HCT116 (cell line): ENCODE data around the gene XRN2. TPM values are rescaled to one million over a fixed set of nuclear protein-coding genes. Genes with fewer than 3 reads are reported as not detected.

ENCODE experiments used
- ATAC-seq: fragments of 200-7000 bp; cut with Tn5 transposase; 2 replicates; pipeline ENCODE4 v1.9.1; 2020; ENCODE audit warnings: mild to moderate bottlenecking, moderate library complexity
- BruUV-seq: library from RNA; stranded (reverse); fragments of 400-500 nt; replicated peaks from 2 replicates; lab custom pipeline; 2021; lab: Mats Ljungman, UMichigan
- CTCF ChIA-PET: fragments of 300-600 bp; sonication (Branson Sonifier 250); formaldehyde crosslinking; loops from one replicate; lab custom pipeline; 2021; ENCODE audit warnings: antibody characterized with exemption; lab: Charles Lee
- POLR2A ChIA-PET: fragments of 300-600, 350-600 bp; sonication (Branson Sonifier 250); formaldehyde crosslinking; loops from one replicate; lab custom pipeline; 2021; ENCODE audit warnings: antibody characterized with exemption; lab: Charles Lee
- RAD21 ChIA-PET, 2 experiments: fragments of 300-600 bp; sonication (Branson Sonifier 250); formaldehyde crosslinking; loops; one replicate each; lab custom pipeline; 2023; ENCODE audit warnings: low total read pairs in 2 of 2; ENCODE audit not compliant: uncharacterized antibody in 2 of 2, unreplicated experiment in 2 of 2, low non-redundant PET in 1 of 2; lab: Charles Lee
- DNase-seq: peaks from one replicate; pipeline ENCODE4 v3.0.0-alpha.2; 2010; ENCODE audit warnings: low read depth, low spot score
- H2AFZ ChIP-seq: fragments of 200-600 bp; shearing (Covaris generic), sonication (generic); 2 replicates; pipeline ENCODE4 v1.6.1; 2017; ENCODE audit warnings: low read depth, mixed run types, mixed read lengths, antibody characterized with exemption, low read length; ENCODE audit not compliant: poor library complexity, severe bottlenecking
- H3K27ac ChIP-seq: 2 replicates; pipeline ENCODE4 v1.5.1; 2012; ENCODE audit warnings: low read depth, low read length
- H3K27me3 ChIP-seq: fragments of 200-600 bp; sonication (generic); 2 replicates; pipeline ENCODE4 v1.6.1; 2016; ENCODE audit warnings: mixed run types, low read length, mixed read lengths; ENCODE audit not compliant: insufficient read depth
- H3K36me3 ChIP-seq, 2 experiments: fragments of 200-500 bp in 1 of 2; fragments of 200-600 bp in 1 of 2; sonication (Bioruptor generic) in 1 of 2; sonication (generic) in 1 of 2; 2 replicates each; pipeline versions ENCODE4 v1.5.1 to v1.6.1; 2014 to 2016; ENCODE audit warnings: low read length in 2 of 2, inconsistent platforms in 1 of 2, mixed read lengths in 1 of 2, mixed run types in 1 of 2; ENCODE audit not compliant: insufficient read depth in 2 of 2, control insufficient read depth in 1 of 2
- H3K4me1 ChIP-seq, 2 experiments: fragments of 200-600 bp in 1 of 2; sonication (generic) in 1 of 2; 2 replicates each; pipeline versions ENCODE4 v1.5.1 to v1.6.1; 2012 to 2017; ENCODE audit warnings: low read length in 2 of 2, inconsistent platforms in 1 of 2, mild to moderate bottlenecking in 1 of 2, mixed read lengths in 1 of 2, mixed run types in 1 of 2, moderate library complexity in 1 of 2; ENCODE audit not compliant: insufficient read depth in 2 of 2, control insufficient read depth in 1 of 2
- H3K4me2 ChIP-seq: fragments of 200-600 bp; sonication (generic); 2 replicates; pipeline ENCODE4 v1.6.1; 2017; ENCODE audit warnings: mixed run types, low read length, mixed read lengths
- H3K4me3 ChIP-seq, 2 experiments: fragments of 200-600 bp in 1 of 2; sonication (generic) in 1 of 2; replicated peaks in 1 of 2; 2 replicates each; pipeline ENCODE4 v1.5.1; 2011 to 2016; ENCODE audit warnings: low read length in 2 of 2, control low read depth in 1 of 2, low read depth in 1 of 2, mild to moderate bottlenecking in 1 of 2, mixed read lengths in 1 of 2, mixed run types in 1 of 2
- H3K79me2 ChIP-seq: fragments of 200-600 bp; sonication (generic); 2 replicates; pipeline ENCODE4 v1.6.1; 2017; ENCODE audit warnings: mild to moderate bottlenecking, mixed run types, low read length, moderate library complexity, mixed read lengths; ENCODE audit not compliant: insufficient read depth
- H3K9ac ChIP-seq: fragments of 200-600 bp; sonication (generic); 2 replicates; pipeline ENCODE4 v1.6.1; 2016; ENCODE audit warnings: low read length, mixed read lengths
- H3K9me2 ChIP-seq: fragments of 200-600 bp; sonication (generic), shearing (Covaris generic); 2 replicates; pipeline ENCODE4 v1.6.1; 2017; ENCODE audit warnings: mixed run types, mild to moderate bottlenecking, moderate library complexity; ENCODE audit not compliant: insufficient read depth
- H3K9me3 ChIP-seq, 2 experiments: fragments of 200-500 bp in 1 of 2; fragments of 200-600 bp in 1 of 2; sonication (Bioruptor generic) in 1 of 2; sonication (generic) in 1 of 2; 2 replicates each; pipeline ENCODE4 v1.6.1; 2014 to 2017; ENCODE audit warnings: low read length in 2 of 2, mixed read lengths in 2 of 2, inconsistent platforms in 1 of 2, low read depth in 1 of 2, mild to moderate bottlenecking in 1 of 2, mixed run types in 1 of 2, moderate library complexity in 1 of 2; ENCODE audit not compliant: control insufficient read depth in 1 of 2, insufficient read depth in 1 of 2
- H4K20me1 ChIP-seq: fragments of 200-600 bp; sonication (generic), shearing (Covaris generic); 2 replicates; pipeline ENCODE4 v1.6.1; 2017; ENCODE audit warnings: mixed run types, mild to moderate bottlenecking, moderate library complexity; ENCODE audit not compliant: insufficient read depth
- ELF1 ChIP-seq: IDR thresholded peaks from 2 replicates; pipeline ENCODE4 v1.6.1; 2012; ENCODE audit warnings: low read depth, borderline replicate concordance
- EZH2phosphoT487 ChIP-seq: fragments of 200-600 bp; IDR thresholded peaks from 2 replicates; pipeline ENCODE4 v1.6.1; 2018; ENCODE audit warnings: antibody characterized with exemption, borderline replicate concordance
- FOSL1 ChIP-seq: IDR thresholded peaks from 2 replicates; pipeline ENCODE4 v1.6.1; 2012; ENCODE audit warnings: low read depth
- JUND ChIP-seq: IDR thresholded peaks from 2 replicates; pipeline ENCODE4 v1.6.1; 2012
- POLR2A ChIP-seq: IDR thresholded peaks from 2 replicates; pipeline ENCODE4 v1.7.0; 2011; ENCODE audit warnings: borderline replicate concordance; ENCODE audit not compliant: insufficient read depth, insufficient read length; ENCODE audit errors: extremely low read depth
- POLR2AphosphoS5 ChIP-seq: IDR thresholded peaks from 2 replicates; pipeline ENCODE4 v1.6.1; 2011; ENCODE audit warnings: mild to moderate bottlenecking, low read depth, low read length, moderate library complexity
- SIN3A ChIP-seq: IDR thresholded peaks from 2 replicates; pipeline ENCODE4 v1.6.1; 2012; ENCODE audit warnings: low read depth
- SP1 ChIP-seq: IDR thresholded peaks from 2 replicates; pipeline ENCODE4 v1.6.1; 2012; ENCODE audit warnings: low read depth
- SRF ChIP-seq: IDR thresholded peaks from 2 replicates; pipeline ENCODE4 v1.6.1; 2012; ENCODE audit warnings: low read depth
- TCF7L2 ChIP-seq: IDR thresholded peaks from 2 replicates; pipeline ENCODE4 v1.7.0; 2011; ENCODE audit warnings: borderline replicate concordance, inconsistent platforms; ENCODE audit not compliant: insufficient read depth, insufficient read length; ENCODE audit errors: extremely low read depth
- YY1 ChIP-seq: IDR thresholded peaks from 2 replicates; pipeline ENCODE4 v1.6.1; 2011; ENCODE audit warnings: low read length, low read depth, moderate library complexity, mild to moderate bottlenecking; ENCODE audit not compliant: insufficient replicate concordance; ENCODE audit errors: extremely low read depth
- ZNF274 ChIP-seq: fragments of 200-500 bp; sonication (Bioruptor generic); IDR thresholded peaks from 2 replicates; pipeline ENCODE4 v1.6.1; 2014; ENCODE audit warnings: mild to moderate bottlenecking, low read depth, low read length, inconsistent platforms
- intact Hi-C: fragments of 100-400 bp; cut with micrococcal nuclease; formaldehyde crosslinking; loops from 2 replicates; pipeline ENCODE4 v1.10.0; 2022
- total RNA-seq: library from RNA; stranded (reverse); gene quantifications from one replicate; pipeline ENCODE4 v1.2.1, GENCODE V29; 2021; ENCODE audit not compliant: unreplicated experiment
- TF ChIP-seq, protein P1 (sequence below): IDR thresholded peaks from 2 replicates; pipeline ENCODE4 v1.6.1; 2012
- TF ChIP-seq, protein P2 (sequence below): IDR thresholded peaks from 2 replicates; pipeline ENCODE4 v1.6.1; 2012
- TF ChIP-seq, protein P3 (sequence below): IDR thresholded peaks from 2 replicates; pipeline ENCODE4 v1.6.1; 2011; ENCODE audit warnings: mild to moderate bottlenecking, low read length, moderate library complexity; ENCODE audit not compliant: insufficient replicate concordance; ENCODE audit errors: extremely low read depth
- TF ChIP-seq, protein P4 (sequence below), 3 experiments: fragments of 200-600 bp in 1 of 3; sonication (generic) in 1 of 3; IDR thresholded peaks in 2 of 3; conservative IDR thresholded peaks in 1 of 3; 2 replicates each; pipeline ENCODE4 v1.5.1; 2012 to 2017; ENCODE audit warnings: low read depth in 2 of 3, low read length in 2 of 3, antibody characterized with exemption in 1 of 3, borderline replicate concordance in 1 of 3, control low read depth in 1 of 3, mild to moderate bottlenecking in 1 of 3, mixed read lengths in 1 of 3, mixed run types in 1 of 3, moderate library complexity in 1 of 3; ENCODE audit not compliant: insufficient read depth in 1 of 3

Gene XRN2
- total RNA-seq, 1 experiment from 2014 or later: 101 TPM

DNA sequence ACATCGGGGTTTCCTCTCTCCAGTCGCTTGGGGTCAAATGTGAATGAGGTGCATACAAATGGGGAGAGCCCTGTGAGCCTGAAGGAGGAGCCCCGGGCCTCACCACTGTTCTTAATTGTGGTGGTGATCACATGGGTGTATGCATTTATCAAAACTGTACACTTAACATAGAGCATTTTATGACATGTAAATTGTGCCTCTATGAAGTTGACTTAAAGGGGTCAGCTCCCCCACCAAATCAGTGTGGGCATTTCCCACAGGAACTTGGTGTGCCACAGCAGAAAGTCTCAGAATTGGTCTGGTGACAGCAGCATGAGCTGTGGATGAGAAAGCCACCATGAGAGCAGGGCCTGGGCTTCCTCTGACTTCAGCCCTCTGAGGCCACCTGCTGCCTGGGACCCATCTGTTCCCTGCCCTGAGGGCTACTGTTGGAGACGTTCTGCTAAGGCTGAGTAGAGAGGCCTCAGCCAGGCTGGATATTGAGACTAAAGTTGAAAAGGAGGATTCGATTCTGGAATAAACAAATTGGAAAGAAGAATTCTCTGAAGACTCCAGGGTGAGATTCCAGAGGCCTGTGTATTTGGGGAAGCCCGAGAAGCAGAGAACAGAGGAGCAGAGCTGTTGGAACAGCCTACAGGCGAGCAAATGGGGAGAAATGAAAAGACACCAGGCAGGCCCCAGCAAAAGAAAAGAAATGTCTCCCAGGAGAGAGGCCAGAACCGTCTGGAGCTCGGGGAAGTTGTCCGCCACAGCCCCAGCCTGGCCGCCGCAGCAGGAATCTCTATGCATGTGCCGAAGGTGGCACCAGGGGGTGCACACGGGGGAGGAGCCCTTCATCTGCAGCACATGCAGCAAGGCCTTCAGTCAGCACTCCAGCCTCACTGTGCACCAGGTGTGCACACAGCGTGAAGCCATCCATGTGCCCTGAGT is 37.6 kb upstream of the XRN2 start:
- CTCF ChIA-PET: interaction anchor here (1.0 kb wide), 1 partner anchor 30 kb away, joined by 3 read pairs; no protein-coding TSS in a partner anchor

More for the DNA sequence above, 37.6 kb upstream of the XRN2 start:
- BruUV-seq: no TSS peak
- no peak overlapping the region for H3K9ac ChIP-seq
- H3K36me3 ChIP-seq: no peaks in the 10 kb centered on the region
- H3K79me2 ChIP-seq: no peaks in the 10 kb centered on the region
- TF ChIP-seq SRF: no peak
- TF ChIP-seq, protein P1, sequence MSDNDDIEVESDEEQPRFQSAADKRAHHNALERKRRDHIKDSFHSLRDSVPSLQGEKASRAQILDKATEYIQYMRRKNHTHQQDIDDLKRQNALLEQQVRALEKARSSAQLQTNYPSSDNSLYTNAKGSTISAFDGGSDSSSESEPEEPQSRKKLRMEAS: no peak
- TF ChIP-seq SP1: no peak
- TF ChIP-seq EZH2phosphoT487: no peak
- TF ChIP-seq, protein P2, sequence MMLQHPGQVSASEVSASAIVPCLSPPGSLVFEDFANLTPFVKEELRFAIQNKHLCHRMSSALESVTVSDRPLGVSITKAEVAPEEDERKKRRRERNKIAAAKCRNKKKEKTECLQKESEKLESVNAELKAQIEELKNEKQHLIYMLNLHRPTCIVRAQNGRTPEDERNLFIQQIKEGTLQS: no peak
- no peak for TF ChIP-seq POLR2A
- TF ChIP-seq POLR2AphosphoS5: no peak
- TF ChIP-seq FOSL1: no peak
- no peak for TF ChIP-seq TCF7L2
- TF ChIP-seq, protein P3, sequence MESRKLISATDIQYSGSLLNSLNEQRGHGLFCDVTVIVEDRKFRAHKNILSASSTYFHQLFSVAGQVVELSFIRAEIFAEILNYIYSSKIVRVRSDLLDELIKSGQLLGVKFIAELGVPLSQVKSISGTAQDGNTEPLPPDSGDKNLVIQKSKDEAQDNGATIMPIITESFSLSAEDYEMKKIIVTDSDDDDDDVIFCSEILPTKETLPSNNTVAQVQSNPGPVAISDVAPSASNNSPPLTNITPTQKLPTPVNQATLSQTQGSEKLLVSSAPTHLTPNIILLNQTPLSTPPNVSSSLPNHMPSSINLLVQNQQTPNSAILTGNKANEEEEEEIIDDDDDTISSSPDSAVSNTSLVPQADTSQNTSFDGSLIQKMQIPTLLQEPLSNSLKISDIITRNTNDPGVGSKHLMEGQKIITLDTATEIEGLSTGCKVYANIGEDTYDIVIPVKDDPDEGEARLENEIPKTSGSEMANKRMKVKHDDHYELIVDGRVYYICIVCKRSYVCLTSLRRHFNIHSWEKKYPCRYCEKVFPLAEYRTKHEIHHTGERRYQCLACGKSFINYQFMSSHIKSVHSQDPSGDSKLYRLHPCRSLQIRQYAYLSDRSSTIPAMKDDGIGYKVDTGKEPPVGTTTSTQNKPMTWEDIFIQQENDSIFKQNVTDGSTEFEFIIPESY: no peak
- no peak for TF ChIP-seq ELF1
- no peak for TF ChIP-seq ZNF274
- TF ChIP-seq, protein P4, sequence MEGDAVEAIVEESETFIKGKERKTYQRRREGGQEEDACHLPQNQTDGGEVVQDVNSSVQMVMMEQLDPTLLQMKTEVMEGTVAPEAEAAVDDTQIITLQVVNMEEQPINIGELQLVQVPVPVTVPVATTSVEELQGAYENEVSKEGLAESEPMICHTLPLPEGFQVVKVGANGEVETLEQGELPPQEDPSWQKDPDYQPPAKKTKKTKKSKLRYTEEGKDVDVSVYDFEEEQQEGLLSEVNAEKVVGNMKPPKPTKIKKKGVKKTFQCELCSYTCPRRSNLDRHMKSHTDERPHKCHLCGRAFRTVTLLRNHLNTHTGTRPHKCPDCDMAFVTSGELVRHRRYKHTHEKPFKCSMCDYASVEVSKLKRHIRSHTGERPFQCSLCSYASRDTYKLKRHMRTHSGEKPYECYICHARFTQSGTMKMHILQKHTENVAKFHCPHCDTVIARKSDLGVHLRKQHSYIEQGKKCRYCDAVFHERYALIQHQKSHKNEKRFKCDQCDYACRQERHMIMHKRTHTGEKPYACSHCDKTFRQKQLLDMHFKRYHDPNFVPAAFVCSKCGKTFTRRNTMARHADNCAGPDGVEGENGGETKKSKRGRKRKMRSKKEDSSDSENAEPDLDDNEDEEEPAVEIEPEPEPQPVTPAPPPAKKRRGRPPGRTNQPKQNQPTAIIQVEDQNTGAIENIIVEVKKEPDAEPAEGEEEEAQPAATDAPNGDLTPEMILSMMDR (IDR thresholded peaks at IDR 0.05 in 2 of 3, conservative IDR thresholded peaks at IDR 0.05 in 1 of 3; ENCODE audit: borderline replicate concordance in 1 of 3, insufficient read depth in 1 of 3, low read depth in 2 of 3, low read length in 2 of 3): no peak
- no peak for TF ChIP-seq YY1
- no peak for TF ChIP-seq SIN3A
- TF ChIP-seq JUND: no peak
- H3K9me3 ChIP-seq: no peaks in the 10 kb centered on the region; a peak in 1 of 4 replicates
- POLR2A ChIA-PET: no interaction called here
- no peak overlapping the region for H2AFZ ChIP-seq
- no peak overlapping the region for H3K27ac ChIP-seq
- no peaks in the 10 kb centered on the region for H3K4me1 ChIP-seq
- no peak for ATAC-seq
- no peak overlapping the region for H3K4me2 ChIP-seq
- intact Hi-C loops: no loop called here
- no peak for DNase-seq
- no peaks in the 10 kb centered on the region for H3K9me2 ChIP-seq
- H3K27me3 ChIP-seq: no peaks in the 10 kb centered on the region
- H3K4me3 ChIP-seq: no peak overlapping the region
- RAD21 ChIA-PET: no interaction called here
- no peaks in the 10 kb centered on the region for H4K20me1 ChIP-seq
